ENCODE data around the gene SCAMP2.

The SCAMP2 gene

DNA sequence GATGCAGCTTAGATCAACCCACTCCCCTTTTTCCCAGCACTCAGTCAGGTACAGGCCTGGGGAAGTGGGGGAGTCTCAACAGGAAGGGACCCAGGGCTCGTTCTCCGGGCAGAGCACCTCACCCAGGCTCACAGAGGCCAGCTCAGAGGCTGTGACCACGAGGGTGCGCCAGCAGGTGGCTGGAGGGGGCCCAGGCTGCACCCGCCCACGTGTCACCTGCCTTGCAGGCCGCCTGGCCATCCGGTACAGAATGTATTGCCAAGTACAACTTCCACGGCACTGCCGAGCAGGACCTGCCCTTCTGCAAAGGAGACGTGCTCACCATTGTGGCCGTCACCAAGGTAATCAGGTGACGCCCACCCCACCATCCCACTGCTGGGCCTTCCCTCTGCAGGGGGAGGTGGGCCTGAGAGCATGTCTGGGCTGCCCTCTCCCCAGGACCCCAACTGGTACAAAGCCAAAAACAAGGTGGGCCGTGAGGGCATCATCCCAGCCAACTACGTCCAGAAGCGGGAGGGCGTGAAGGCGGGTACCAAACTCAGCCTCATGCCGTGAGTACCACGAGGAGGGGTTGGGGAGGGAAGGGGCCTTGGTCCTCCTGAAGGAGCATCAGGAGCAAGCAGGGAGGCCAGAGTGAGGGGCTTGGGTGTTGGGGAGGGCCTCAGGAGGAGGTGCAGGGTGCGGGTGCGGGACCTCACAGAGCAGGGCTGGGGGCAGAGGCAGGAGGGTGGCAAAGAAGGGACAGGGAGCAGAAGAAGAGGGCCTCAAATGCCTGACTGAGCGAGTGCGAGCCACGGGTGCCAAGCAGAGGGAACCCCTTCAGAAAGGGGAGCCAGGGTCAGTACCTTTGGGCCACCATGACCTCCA lies 74.5 kb downstream of the SCAMP2 start:
- H3K4me3 ChIP-seq (ENCODE audit: low read depth, low read length): no peak overlapping the region
- no peak for DNase-seq (ENCODE audit: low read depth)
- TF ChIP-seq CTCF (IDR thresholded peaks at IDR 0.05; ENCODE audit: low read depth, low read length, missing control alignments): peak; percentile 44

DNA sequence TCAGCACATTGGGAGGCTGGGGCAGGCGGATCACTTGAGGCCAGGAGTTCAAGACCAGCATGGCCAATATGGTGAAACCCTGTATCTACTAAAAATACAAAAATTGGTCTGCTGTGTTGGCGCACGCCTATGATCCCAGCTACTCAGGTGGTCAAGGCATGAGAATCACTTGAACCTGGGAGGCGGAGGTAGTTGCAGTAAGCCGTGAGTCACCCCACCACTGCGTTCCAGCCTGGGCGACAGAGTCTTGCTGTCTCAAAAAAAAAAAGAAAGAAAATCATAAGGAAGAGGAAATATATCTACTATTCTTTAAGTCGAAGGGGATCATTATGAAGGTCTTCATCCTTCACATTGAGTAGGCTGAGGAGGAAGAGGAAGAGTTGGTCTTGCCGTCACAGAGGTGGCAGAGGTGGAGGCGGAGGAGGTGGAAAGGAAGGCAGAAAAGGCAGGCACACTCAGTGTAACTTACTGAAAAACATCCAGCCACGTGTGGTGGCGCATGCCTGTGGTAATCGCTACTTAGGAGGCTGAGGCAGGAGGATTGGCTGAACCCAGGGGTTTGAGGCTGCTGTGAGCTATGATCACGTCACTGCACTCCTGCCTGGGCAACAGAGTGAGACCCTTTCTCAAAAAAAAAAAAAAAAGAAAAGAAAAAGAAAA lies 77.1 kb downstream of the SCAMP2 start:
- DNase-seq (ENCODE audit: low read depth): no peak
- TF ChIP-seq CTCF (IDR thresholded peaks at IDR 0.05; ENCODE audit: low read depth, low read length, missing control alignments): no peak
- H3K4me3 ChIP-seq (ENCODE audit: low read depth, low read length): no peak overlapping the region

- TF ChIP-seq CTCF (IDR thresholded peaks at IDR 0.05; ENCODE audit: low read depth, low read length, missing control alignments): no peak
- no peak for DNase-seq (ENCODE audit: low read depth)
Observed at GRCh38 chr15:74794970-74795349, 78.2 kb downstream of the SCAMP2 start.

DNA sequence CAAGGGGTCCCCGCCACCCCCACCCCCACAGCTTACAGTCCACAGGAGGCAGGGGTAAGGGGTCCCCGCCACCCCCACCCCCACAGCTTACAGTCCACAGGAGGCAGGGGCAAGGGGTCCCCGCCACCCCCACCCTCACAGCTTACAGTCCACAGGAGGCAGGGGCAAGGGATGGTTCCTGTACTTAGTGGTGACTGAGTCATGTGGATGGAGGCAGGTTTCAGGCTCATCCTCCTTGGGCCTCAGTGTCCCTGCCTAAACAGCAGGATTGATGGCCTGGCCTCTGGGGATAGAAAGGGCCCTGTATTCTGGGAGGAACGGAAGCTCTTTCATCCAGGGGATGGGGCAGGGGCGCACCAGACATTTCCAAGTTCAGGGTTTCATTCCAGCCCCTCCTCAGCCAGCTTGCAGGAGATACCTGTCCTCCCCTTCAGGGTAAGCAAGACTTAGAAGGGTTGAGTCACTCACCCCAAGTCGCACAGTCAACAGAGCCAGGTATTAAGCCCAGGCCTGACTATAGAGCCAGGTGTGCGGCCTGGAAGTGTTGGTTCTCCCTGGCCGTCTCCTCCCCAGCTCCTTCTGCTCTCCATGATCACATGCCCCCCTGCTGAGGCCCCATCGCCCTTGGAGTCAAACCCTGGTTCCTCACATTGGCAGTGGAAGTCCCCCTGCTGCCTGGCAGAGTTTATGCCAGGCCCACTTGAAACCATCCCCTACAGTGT lies 78.8 kb downstream of the SCAMP2 start:
- no peak overlapping the region for H3K4me3 ChIP-seq (ENCODE audit: low read depth, low read length)
- no peak for DNase-seq (ENCODE audit: low read depth)
- no peak for TF ChIP-seq CTCF (IDR thresholded peaks at IDR 0.05; ENCODE audit: low read depth, low read length, missing control alignments)

More at GRCh38 chr15:74794970-74795349, 78.2 kb downstream of the SCAMP2 start:
- H3K4me3 ChIP-seq (ENCODE audit: low read depth, low read length): no peak overlapping the region

Data from GM12864 (cell line).